IPS-11a (cell line): Measurements from ENCODE around the gene ZBTB8A.
"Not testable (repeated sequence)": the region's sequence is repeated elsewhere in the genome, so short reads cannot be mapped to it uniquely, and the experiment has no call there.

ENCODE experiments used
- H3K4me3 ChIP-seq: one replicate; pipeline ENCODE4 v1.5.1; 2013; ENCODE audit warnings: low read depth, low read length, control low read depth

The ZBTB8A gene

GRCh38 chr1:32618673-32619221, 79.5 kb downstream of the ZBTB8A start:
- no peak overlapping the region for H3K4me3 ChIP-seq

DNA sequence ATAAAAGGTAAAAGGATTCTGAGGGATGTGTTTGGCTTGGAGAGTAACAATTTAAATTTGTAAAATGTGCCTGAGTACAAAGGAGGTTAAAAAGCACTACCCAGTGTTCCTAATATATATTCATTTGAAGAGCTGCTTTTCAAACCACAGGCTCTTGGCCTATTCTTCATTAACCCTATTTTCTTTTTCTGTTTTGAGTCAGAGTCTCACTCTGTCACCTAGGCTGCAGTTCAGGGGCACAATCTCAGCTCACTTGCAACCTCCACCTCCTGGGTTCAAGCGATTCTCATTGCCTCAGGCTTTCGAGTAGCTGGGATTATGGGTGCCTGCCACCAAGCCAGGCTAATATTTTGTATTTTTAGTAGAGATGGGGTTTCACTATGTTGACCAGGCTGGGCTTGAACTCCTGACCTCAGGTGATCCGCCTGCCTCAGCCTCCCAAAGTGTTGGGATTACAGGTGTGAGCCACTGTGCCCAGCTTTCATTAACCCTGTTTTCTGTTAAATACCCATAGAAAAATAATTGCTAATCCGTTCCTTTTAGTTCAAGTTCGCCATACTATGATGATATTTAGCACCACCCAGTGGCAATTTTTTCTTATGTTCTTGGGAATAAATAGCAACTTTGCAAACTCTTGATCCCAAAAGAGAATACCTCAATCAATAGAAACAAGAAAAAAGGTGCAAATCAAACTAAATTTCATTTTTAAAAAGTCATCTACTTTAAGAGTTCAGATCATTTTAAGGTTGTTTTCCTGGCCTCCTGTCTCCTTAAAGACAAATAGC, 80.7 kb downstream of the ZBTB8A start:
- no peak overlapping the region for H3K4me3 ChIP-seq

- no peak overlapping the region for H3K4me3 ChIP-seq
Observed at GRCh38 chr1:32622205-32622604, 83.0 kb downstream of the ZBTB8A start.

- H3K4me3 ChIP-seq, result no peak overlapping the region
Observed at GRCh38 chr1:32622806-32623681, 83.8 kb downstream of the ZBTB8A start.

GRCh38 chr1:32623775-32624174, 84.5 kb downstream of the ZBTB8A start:
- no peak overlapping the region for H3K4me3 ChIP-seq

GRCh38 chr1:32626176-32626575, 86.9 kb downstream of the ZBTB8A start:
- H3K4me3 ChIP-seq, result no peak overlapping the region

DNA sequence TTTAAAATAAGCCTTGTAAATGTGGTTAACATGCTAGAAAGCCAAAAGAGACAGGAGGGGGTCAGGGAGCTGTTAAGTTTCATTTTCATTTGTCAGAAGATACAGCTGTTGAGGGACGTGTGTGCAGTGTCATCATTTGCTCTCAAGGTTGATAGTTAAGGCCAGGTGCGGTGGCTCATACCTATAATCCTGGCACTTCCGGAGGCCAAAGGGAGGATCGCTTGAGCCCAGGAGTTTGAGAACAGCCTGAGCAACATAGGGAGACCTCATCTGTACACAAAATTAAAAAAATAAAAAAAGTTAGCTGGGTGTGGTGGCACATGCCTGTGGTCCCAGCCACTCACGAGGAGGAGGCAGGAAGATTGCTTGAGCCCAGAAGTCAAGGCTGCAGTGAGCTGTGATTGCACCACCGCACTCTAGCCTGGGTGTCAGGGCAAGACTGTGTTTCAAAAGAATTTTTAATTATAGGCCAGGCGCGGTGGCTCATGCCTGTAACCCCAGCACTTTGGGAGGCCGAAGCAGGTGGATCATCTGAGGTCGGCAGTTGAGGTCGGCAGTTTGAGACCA, 88.5 kb downstream of the ZBTB8A start:
- no peak overlapping the region for H3K4me3 ChIP-seq

- not testable (repeated sequence) for H3K4me3 ChIP-seq
Observed at GRCh38 chr1:32630173-32630572, 90.9 kb downstream of the ZBTB8A start.

- H3K4me3 ChIP-seq, result no peak overlapping the region
Observed at GRCh38 chr1:32632829-32633228, 93.6 kb downstream of the ZBTB8A start.

- H3K4me3 ChIP-seq, result no peak overlapping the region
Observed at GRCh38 chr1:32635508-32636277, 96.5 kb downstream of the ZBTB8A start.

DNA sequence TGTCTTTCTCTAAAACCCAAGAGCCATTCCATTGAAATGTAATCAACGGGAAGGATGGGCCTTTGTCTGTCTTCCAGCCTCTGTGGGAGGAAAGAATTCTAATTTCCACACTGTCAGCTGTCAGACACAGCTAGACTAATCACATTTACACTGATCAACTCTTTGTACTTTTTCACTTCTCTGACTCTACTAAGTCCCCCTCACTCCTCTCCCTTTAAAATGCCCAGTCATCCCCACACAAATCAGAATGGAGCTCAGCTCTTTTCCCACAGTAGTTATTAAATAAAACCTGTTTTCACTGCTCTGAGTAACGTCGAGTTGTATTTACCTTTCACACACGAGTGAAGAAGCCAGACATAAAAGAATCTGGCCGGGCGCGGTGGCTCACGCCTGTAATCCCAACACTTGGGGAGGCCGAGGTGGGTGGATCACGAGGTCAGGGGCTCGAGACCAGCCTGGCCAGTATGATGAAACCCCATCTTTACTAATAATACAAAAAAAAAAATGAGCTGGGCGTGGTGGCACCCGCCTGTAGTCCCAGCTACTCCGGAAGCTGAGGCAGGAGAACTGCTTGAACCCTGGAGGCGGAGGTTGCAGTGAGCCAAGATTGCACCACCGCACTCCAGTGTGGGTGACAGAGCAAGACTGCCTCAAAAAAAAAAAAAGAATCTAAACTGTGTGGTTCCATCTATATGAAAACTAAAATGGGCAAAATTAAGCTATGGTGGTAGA, 97.9 kb downstream of the ZBTB8A start:
- no peak overlapping the region for H3K4me3 ChIP-seq

DNA sequence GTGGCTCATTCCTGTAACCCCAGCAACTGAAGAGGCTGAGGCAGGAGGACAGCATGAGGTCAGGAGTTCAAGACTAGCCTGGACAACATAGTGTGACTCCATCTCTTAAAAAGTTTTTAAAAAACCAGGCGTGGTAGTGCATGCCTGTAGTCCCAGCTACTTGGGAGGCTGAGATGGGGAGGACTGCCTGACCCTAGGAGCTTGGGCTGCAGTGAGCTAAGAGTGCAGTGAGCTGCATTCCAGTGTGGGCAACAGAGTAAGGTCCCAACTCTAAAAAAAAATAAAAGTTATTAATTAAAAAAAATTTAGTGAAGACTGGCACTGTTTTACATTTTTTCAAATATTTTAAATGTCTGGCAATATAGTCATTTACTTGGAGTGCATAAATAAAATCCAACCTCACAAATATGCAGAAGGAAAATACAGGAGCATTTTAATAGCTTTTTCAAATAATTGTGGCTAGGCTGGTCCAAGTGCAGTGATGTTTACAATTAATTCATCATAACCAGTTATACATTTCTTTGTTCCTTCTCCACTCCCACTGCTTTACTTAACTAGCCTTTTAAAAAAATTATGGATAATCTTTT, 100.4 kb downstream of the ZBTB8A start:
- no peak overlapping the region for H3K4me3 ChIP-seq

- H3K4me3 ChIP-seq, result not testable (repeated sequence)
Observed at GRCh38 chr1:32642292-32642827, 103.1 kb downstream of the ZBTB8A start.

GRCh38 chr1:32644426-32644825, 105.2 kb downstream of the ZBTB8A start:
- H3K4me3 ChIP-seq, result no peak overlapping the region

DNA sequence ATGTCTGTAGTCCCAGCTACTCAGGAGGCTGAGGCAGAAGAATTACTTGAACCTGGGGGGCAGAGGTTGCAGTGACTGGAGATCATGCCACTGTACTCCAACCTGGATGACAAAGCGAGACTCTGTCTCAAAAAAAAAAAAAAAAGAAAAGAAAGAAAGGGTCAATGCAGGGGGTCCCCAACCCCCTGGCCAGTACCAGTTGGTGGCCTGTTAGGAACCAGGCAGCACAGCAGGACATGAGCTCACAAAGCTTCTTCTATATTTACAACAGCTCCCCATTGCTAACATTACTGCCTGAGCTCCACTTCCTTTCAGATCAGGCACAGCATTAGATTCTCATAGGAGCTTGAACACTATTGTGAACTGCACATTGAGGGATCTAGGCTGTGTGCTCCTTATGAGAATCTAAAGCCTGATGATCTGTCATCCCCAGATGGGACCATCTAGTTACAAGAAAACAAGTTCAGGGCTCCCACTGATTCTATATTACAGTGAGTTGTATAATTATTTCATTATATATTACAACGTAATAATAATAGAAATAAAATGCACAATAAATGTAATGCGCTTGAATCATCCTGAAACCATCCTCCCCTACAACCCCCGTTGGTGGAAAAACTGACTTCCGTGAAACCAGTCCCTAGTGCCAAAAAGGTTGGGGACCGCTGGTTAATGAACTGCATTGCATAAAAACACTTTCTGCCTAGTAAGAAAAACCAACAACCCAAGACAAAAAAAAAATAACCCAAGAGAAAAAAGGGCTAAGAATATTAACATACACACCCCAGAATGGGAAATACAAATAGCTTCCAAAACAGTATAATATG, 108.3 kb downstream of the ZBTB8A start:
- H3K4me3 ChIP-seq, result no peak overlapping the region

DNA sequence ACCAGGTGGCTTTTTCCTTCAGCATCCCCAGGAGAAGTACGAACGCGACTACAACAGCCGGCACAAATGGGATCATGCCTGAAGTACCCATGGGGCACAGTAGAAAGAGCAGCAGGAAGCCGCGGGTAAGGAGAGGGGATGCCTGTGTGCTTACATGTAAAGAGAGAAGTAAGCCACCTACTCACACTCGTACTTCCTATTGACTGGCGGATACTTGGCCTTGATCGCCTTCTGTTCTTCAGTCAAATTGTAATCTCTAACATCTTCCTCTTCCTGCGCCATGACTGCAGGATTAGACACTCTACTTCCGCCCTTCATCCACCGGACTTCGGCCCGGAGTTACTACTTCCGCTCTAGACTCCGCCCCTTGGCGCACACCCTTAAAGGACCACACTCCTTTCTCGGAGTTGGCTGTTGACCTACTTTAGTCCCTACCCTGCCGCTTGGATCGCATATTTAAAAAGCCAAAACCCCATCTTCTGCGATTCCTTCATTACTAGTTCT, 111.1 kb downstream of the ZBTB8A start, which contains the start of gene ZBTB8OS:
ZBTB8OS (minus strand) TSS at position 303 of the 504 bp plus-strand sequence; CDS start at position 282, 21 bp downstream.
- H3K4me3 ChIP-seq, result peak within 1 kb of the TSS; percentile 92

GRCh38 chr1:32650752-32651460, 111.7 kb downstream of the ZBTB8A start, which contains the start of gene RBBP4:
TSS of gene RBBP4 (plus strand) at chr1:32651208. CDS start at chr1:32651307, 99 bp downstream.
- peak within 1 kb of the TSS; percentile 92 for H3K4me3 ChIP-seq
